Astrocyte (in vitro differentiated cells and primary cell): Measurements from ENCODE around the gene KCNK2.

Experiments used
- CTCF ChIP-seq: IDR thresholded peaks from 2 replicates; pipeline ENCODE4 v1.5.1; 2011; ENCODE audit warnings: low read depth, mild to moderate bottlenecking, inconsistent platforms, low read length, moderate library complexity; ENCODE audit not compliant: insufficient read depth
- EZH2 ChIP-seq: IDR thresholded peaks from 2 replicates; pipeline ENCODE4 v1.6.1; 2012; ENCODE audit warnings: mild to moderate bottlenecking, low read length, inconsistent platforms; ENCODE audit not compliant: insufficient read depth

- no peak for TF ChIP-seq CTCF
- TF ChIP-seq EZH2: no peak
Measured at GRCh38 chr1:215285013-215285800, 202.7 kb downstream of the KCNK2 start.
